HFFc6 (cell line): ENCODE data around the gene TSPAN12. TPM values are rescaled to one million over a fixed set of nuclear protein-coding genes. Genes with fewer than 3 reads are reported as not detected.

Source experiments
- DNase-seq: peaks from one replicate; pipeline ENCODE4 v3.0.0-alpha.2; 2018
- H3K27ac Mint-ChIP-seq: 2 replicates; pipeline ENCODE4 v1.8.0; 2020; ENCODE audit warnings: mild to moderate bottlenecking, mixed read lengths
- H3K27me3 Mint-ChIP-seq: 2 replicates; pipeline ENCODE4 v1.8.0; 2021; ENCODE audit warnings: mild to moderate bottlenecking, moderate library complexity, mixed read lengths; ENCODE audit not compliant: insufficient read depth
- H3K36me3 Mint-ChIP-seq: 2 replicates; pipeline ENCODE4 v1.8.0; 2021; ENCODE audit warnings: low read depth, mixed read lengths
- H3K4me1 Mint-ChIP-seq: 2 replicates; pipeline ENCODE4 v1.8.0; 2020; ENCODE audit warnings: low read depth, mixed read lengths
- H3K4me3 Mint-ChIP-seq: 2 replicates; pipeline ENCODE4 v1.8.0; 2020; ENCODE audit warnings: mild to moderate bottlenecking, moderate library complexity, mixed read lengths
- H3K9me3 Mint-ChIP-seq: 2 replicates; pipeline ENCODE4 v1.8.0; 2020; ENCODE audit warnings: mild to moderate bottlenecking, mixed read lengths
- total RNA-seq, 6 experiments: library from RNA; stranded (reverse); fragmentation: NEBNext Ultra II Directional; extraction: Animal tissue kit (Norgen Biotek cat#: 25700); gene quantifications; 2 replicates in 1 of 6; 3 replicates in 5 of 6; pipeline ENCODE4 v1.2.3, GENCODE V29; 2021
- TF ChIP-seq, protein P1 (sequence below): fragments of 200-600 bp; sonication (generic); IDR thresholded peaks from 2 replicates; pipeline ENCODE4 v1.5.0; 2021; ENCODE audit warnings: antibody characterized with exemption, mild to moderate bottlenecking

TSPAN12 gene
- total RNA-seq, 6 experiments from 2014 or later: 0.21 to 0.51 (median 0.40) TPM

DNA sequence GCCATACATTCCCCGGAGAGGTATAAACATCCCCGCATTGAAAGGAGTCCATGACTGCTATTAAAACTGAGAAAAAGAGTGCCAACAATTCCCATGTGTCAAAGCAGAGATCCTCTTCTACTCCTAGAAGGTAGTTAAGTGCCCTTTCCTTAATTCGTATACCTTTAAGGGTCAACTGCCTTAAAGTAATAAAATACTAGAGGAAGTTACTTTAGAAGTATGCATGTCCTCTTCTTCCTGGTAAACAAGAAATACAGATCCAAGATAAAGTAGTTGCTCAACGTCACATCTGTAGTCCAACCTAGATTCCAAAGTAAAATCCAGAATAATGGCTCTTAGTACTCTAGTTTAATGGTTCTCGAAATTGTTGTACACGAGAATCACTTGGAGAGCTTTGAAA is 1.5 kb upstream of the TSPAN12 start:
- H3K36me3 Mint-ChIP-seq: no peaks in the 10 kb centered on the region
- H3K27ac Mint-ChIP-seq: no peak overlapping the region
- no peak overlapping the region for H3K4me3 Mint-ChIP-seq
- peaks cover 19% of the 10 kb centered on the region for H3K4me1 Mint-ChIP-seq
- DNase-seq: no peak
- peaks cover 18% of the 10 kb centered on the region for H3K27me3 Mint-ChIP-seq
- H3K9me3 Mint-ChIP-seq: no peaks in the 10 kb centered on the region
- TF ChIP-seq, protein P1, sequence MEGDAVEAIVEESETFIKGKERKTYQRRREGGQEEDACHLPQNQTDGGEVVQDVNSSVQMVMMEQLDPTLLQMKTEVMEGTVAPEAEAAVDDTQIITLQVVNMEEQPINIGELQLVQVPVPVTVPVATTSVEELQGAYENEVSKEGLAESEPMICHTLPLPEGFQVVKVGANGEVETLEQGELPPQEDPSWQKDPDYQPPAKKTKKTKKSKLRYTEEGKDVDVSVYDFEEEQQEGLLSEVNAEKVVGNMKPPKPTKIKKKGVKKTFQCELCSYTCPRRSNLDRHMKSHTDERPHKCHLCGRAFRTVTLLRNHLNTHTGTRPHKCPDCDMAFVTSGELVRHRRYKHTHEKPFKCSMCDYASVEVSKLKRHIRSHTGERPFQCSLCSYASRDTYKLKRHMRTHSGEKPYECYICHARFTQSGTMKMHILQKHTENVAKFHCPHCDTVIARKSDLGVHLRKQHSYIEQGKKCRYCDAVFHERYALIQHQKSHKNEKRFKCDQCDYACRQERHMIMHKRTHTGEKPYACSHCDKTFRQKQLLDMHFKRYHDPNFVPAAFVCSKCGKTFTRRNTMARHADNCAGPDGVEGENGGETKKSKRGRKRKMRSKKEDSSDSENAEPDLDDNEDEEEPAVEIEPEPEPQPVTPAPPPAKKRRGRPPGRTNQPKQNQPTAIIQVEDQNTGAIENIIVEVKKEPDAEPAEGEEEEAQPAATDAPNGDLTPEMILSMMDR: no peak

DNA sequence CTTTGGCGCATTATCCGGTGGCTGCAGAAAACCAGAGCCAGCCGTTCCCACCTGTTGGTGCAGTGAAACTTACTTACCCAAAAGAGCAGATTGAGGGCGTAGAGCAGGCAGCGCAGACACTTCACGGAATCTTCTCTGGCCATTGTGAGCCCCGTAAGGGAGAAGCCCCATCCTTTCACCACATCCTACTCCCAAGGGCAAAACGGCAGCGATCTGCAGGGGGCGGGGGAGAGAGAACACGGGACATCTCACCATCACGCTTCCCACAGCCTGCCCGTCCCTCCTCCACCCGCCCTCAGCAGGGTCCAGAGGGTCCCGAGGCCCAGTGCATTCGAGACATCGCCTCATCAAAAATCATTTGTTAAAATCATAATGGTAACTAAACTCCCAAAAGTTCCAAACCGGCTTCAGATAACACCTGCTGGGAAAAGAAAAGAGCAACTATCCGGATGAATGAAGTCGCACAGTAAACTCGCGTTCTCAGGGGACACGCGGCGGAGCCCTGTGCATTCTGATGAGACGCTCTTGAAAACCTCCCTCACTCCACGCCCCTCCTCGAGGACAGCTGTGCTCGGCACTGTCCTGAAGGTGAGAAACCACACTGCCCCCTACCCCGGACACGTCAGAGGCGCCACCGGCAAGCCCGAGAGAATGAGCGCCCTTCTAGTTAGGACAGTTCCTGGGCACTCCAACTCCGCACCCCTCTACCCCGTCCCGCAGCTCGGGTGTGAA is 1.2 kb downstream of the TSPAN12 start:
- H3K4me1 Mint-ChIP-seq: peaks cover 19% of the 10 kb centered on the region
- H3K27me3 Mint-ChIP-seq: peaks cover 18% of the 10 kb centered on the region
- no peak overlapping the region for H3K27ac Mint-ChIP-seq
- peak overlapping the region; percentile 91 for H3K4me3 Mint-ChIP-seq
- no peaks in the 10 kb centered on the region for H3K9me3 Mint-ChIP-seq
- TF ChIP-seq, protein P1: no peak
- H3K36me3 Mint-ChIP-seq: no peaks in the 10 kb centered on the region
- peak; percentile 1 for DNase-seq

DNA sequence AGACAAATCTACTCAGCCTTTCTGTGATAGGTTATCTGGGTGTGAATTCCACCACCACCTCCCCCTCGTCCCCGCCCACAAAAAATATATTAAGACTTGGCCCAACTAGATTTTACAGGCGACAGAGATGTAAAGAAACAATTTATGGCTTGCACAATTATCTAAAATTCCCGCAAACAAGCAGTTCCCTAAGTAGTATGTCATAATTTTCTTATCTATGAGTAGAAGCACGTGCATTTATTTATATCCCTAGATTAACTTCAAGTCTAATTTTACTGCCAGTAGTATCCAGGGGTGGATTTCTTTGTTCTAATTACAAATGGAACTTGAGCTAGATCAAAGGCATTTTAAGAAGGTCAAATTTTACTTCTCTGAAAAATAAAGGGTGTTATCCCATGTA is 1.7 kb downstream of the TSPAN12 start:
- H3K27ac Mint-ChIP-seq: no peak overlapping the region
- DNase-seq: no peak
- H3K9me3 Mint-ChIP-seq: no peaks in the 10 kb centered on the region
- H3K4me3 Mint-ChIP-seq: peak overlapping the region; percentile 91
- TF ChIP-seq, protein P1: no peak
- H3K4me1 Mint-ChIP-seq: peaks cover 19% of the 10 kb centered on the region
- peaks cover 17% of the 10 kb centered on the region for H3K27me3 Mint-ChIP-seq
- H3K36me3 Mint-ChIP-seq: no peaks in the 10 kb centered on the region

DNA sequence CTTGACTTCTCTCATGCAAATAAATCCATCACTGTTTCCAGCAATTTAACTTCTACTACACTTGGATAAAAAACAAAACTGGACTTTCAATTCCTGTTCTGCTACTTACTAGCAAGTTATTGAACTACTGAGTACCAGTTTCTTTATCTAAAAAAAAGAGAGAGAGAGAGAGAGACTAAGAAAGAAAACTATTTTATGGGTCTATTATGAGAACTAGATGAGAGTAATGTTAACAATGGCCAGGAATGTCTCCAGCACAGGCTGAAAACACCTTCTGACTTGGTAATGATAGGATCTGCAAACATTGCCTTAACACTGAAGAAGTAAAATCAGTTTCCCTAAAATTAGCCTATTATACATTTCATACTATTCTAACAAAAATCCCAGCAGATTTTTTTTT is 5.2 kb downstream of the TSPAN12 start:
- Mint-ChIP-seq H3K4me3 (no peak overlapping the region), H3K4me1 (peaks cover 11% of the 10 kb centered on the region), H3K27me3 (peaks cover 9% of the 10 kb centered on the region), H3K27ac (no peak overlapping the region), H3K9me3 (no peaks in the 10 kb centered on the region), H3K36me3 (no peaks in the 10 kb centered on the region)
- TF ChIP-seq, protein P1: no peak
- no peak for DNase-seq

DNA sequence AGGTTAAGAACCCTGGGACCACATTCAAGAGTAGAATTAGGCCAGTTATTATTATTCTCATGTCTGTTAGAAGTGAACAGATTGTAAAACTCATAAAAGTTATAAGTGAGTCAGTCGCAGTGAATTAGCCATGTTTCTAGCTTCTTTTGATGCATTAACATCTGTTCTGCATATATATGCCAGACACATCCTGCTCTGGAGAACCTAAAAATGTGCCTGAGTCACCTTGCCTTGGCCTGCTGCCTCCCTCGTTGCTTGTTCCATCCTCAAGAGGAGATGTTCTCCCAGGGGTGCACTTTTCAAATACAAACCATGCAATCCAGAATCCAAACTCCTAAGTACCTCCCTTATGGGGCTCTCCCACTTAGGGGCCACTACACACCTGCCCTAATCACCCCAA is 14.8 kb downstream of the TSPAN12 start:
- H3K27ac Mint-ChIP-seq: no peak overlapping the region
- no peaks in the 10 kb centered on the region for H3K4me1 Mint-ChIP-seq
- no peaks in the 10 kb centered on the region for H3K9me3 Mint-ChIP-seq
- H3K27me3 Mint-ChIP-seq: no peaks in the 10 kb centered on the region; the same call in 1 of the 2 replicates
- H3K4me3 Mint-ChIP-seq: no peak overlapping the region
- TF ChIP-seq, protein P1: no peak
- DNase-seq: peak; percentile 15
- H3K36me3 Mint-ChIP-seq: no peaks in the 10 kb centered on the region
